Measurements from ENCODE around the gene PGF. TPM values are rescaled to one million over a fixed set of nuclear protein-coding genes. Genes with fewer than 3 reads are reported as not detected.

PGF gene
- total and polyA plus RNA-seq, 4 donors, result 0.61 to 4.5 (median 1.8) TPM

DNA sequence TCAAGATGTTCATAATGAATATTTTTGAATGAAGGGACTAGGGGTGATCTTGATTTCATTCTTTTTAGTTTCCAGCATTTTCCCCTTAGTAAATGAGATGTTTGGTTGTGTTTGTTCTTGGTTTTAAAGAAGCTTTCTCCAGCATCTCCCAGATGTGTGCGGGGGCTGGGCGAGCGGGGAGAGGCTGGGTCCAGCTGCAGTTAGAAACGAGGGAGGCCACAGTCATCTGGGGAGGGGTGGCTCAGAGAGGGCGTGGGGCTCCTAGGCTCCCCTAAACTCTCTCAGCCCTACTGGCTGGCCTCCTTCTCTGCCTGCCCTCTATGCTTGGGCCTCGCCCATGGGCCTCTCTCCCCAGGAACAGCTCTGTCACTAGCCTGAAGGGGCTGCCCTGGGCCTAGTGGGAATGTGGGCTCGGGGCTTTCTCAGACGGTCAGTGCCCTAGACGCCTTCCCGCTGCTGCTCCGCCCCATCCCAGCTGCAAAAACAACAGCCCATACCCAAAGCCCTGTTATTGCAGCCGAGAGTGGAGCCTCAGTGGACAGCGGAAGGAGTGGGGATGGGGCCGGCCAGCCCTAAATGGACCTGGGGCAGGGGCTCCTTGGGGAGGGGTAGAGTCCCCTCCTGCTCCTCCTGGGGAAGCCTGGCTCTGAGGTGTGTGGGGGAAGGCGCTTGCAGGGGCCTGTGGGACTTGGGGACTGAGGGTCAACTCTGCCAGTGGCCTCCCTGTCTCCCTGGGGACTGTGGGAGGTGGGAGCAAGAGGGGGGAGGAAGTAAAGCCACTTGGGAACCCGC is 29.0 kb upstream of the PGF start:
- 89% methylated on average over 16 of the region's 16 CpGs for whole genome bisulfite sequencing
- no peak overlapping the region for H3K27ac ChIP-seq (ENCODE audit: low read depth in 1 of 2, low read length in 2 of 2)
- no peak overlapping the region for H3K9ac ChIP-seq (ENCODE audit: low read depth in 1 of 2, low read length in 2 of 2)
- TF ChIP-seq, protein P1, sequence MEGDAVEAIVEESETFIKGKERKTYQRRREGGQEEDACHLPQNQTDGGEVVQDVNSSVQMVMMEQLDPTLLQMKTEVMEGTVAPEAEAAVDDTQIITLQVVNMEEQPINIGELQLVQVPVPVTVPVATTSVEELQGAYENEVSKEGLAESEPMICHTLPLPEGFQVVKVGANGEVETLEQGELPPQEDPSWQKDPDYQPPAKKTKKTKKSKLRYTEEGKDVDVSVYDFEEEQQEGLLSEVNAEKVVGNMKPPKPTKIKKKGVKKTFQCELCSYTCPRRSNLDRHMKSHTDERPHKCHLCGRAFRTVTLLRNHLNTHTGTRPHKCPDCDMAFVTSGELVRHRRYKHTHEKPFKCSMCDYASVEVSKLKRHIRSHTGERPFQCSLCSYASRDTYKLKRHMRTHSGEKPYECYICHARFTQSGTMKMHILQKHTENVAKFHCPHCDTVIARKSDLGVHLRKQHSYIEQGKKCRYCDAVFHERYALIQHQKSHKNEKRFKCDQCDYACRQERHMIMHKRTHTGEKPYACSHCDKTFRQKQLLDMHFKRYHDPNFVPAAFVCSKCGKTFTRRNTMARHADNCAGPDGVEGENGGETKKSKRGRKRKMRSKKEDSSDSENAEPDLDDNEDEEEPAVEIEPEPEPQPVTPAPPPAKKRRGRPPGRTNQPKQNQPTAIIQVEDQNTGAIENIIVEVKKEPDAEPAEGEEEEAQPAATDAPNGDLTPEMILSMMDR (IDR thresholded peaks at IDR 0.05; ENCODE audit: low read depth, low read length, missing input control), result no peak
- no peak for TF ChIP-seq GABPA (IDR thresholded peaks at IDR 0.05 in 1 of 2, conservative IDR thresholded peaks at IDR 0.05 in 1 of 2)
- no peak for TF ChIP-seq RXRA (IDR thresholded peaks at IDR 0.05)
- no peak for TF ChIP-seq FOXA2 (IDR thresholded peaks at IDR 0.05)
- TF ChIP-seq, protein P2, sequence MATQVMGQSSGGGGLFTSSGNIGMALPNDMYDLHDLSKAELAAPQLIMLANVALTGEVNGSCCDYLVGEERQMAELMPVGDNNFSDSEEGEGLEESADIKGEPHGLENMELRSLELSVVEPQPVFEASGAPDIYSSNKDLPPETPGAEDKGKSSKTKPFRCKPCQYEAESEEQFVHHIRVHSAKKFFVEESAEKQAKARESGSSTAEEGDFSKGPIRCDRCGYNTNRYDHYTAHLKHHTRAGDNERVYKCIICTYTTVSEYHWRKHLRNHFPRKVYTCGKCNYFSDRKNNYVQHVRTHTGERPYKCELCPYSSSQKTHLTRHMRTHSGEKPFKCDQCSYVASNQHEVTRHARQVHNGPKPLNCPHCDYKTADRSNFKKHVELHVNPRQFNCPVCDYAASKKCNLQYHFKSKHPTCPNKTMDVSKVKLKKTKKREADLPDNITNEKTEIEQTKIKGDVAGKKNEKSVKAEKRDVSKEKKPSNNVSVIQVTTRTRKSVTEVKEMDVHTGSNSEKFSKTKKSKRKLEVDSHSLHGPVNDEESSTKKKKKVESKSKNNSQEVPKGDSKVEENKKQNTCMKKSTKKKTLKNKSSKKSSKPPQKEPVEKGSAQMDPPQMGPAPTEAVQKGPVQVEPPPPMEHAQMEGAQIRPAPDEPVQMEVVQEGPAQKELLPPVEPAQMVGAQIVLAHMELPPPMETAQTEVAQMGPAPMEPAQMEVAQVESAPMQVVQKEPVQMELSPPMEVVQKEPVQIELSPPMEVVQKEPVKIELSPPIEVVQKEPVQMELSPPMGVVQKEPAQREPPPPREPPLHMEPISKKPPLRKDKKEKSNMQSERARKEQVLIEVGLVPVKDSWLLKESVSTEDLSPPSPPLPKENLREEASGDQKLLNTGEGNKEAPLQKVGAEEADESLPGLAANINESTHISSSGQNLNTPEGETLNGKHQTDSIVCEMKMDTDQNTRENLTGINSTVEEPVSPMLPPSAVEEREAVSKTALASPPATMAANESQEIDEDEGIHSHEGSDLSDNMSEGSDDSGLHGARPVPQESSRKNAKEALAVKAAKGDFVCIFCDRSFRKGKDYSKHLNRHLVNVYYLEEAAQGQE (IDR thresholded peaks at IDR 0.05), result no peak
- TF ChIP-seq, protein P3, sequence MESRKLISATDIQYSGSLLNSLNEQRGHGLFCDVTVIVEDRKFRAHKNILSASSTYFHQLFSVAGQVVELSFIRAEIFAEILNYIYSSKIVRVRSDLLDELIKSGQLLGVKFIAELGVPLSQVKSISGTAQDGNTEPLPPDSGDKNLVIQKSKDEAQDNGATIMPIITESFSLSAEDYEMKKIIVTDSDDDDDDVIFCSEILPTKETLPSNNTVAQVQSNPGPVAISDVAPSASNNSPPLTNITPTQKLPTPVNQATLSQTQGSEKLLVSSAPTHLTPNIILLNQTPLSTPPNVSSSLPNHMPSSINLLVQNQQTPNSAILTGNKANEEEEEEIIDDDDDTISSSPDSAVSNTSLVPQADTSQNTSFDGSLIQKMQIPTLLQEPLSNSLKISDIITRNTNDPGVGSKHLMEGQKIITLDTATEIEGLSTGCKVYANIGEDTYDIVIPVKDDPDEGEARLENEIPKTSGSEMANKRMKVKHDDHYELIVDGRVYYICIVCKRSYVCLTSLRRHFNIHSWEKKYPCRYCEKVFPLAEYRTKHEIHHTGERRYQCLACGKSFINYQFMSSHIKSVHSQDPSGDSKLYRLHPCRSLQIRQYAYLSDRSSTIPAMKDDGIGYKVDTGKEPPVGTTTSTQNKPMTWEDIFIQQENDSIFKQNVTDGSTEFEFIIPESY (IDR thresholded peaks at IDR 0.05), result no peak
- no peak for TF ChIP-seq HNF4G (IDR thresholded peaks at IDR 0.05)
- H3K36me3 ChIP-seq (ENCODE audit: control insufficient read depth in 4 of 4, insufficient read depth in 3 of 4, low read depth in 1 of 4, low read length in 3 of 4), result no peaks in the 10 kb centered on the region
- H3K27me3 ChIP-seq (ENCODE audit: control insufficient read depth in 4 of 4, insufficient read depth in 4 of 4, low read length in 3 of 4), result no peaks in the 10 kb centered on the region
- H3K4me1 ChIP-seq (ENCODE audit: control insufficient read depth in 4 of 4, insufficient read depth in 4 of 4, low read length in 3 of 4), result no peaks in the 10 kb centered on the region
- DNase-seq (ENCODE audit: low spot score), result no peak
- no peak overlapping the region for H3K4me3 ChIP-seq (ENCODE audit: low read depth in 1 of 3, low read length in 3 of 3)
- H3K9me3 ChIP-seq (ENCODE audit: control insufficient read depth in 4 of 4, low read length in 3 of 4), result no peaks in the 10 kb centered on the region

DNA sequence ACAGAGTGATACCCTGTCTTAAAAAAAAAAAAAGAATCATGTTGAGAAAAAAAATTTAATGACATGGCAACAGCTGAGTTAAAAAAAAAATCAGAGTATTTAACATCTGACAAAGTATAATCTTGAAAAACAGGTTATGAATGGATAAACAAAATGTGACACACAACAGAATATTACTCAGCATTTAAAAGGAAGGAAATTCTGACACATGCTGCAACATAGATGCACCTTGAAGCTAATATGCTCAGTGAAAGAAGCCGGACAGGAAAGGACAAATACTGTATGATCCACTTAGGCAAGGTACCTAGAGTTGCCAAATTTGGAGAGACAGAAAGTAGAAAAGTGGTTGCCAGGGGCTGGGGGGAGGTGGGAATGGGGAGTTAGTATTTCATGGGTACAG is 27.9 kb upstream of the PGF start:
- H3K36me3 ChIP-seq (ENCODE audit: control insufficient read depth in 4 of 4, insufficient read depth in 3 of 4, low read depth in 1 of 4, low read length in 3 of 4), result no peaks in the 10 kb centered on the region
- H3K27me3 ChIP-seq (ENCODE audit: control insufficient read depth in 4 of 4, insufficient read depth in 4 of 4, low read length in 3 of 4), result no peaks in the 10 kb centered on the region
- H3K9me3 ChIP-seq (ENCODE audit: control insufficient read depth in 4 of 4, low read length in 3 of 4), result no peaks in the 10 kb centered on the region
- H3K4me1 ChIP-seq (ENCODE audit: control insufficient read depth in 4 of 4, insufficient read depth in 4 of 4, low read length in 3 of 4), result no peaks in the 10 kb centered on the region
- 92% methylated on average over 1 of the region's 1 CpG for WGBS
- DNase-seq (ENCODE audit: low spot score), result no peak
- TF ChIP-seq, protein P3 (IDR thresholded peaks at IDR 0.05), result no peak
- TF ChIP-seq FOXA1 (IDR thresholded peaks at IDR 0.05) (no peak), FOXA2 (IDR thresholded peaks at IDR 0.05) (no peak), GABPA (IDR thresholded peaks at IDR 0.05 in 1 of 2, conservative IDR thresholded peaks at IDR 0.05 in 1 of 2) (no peak), NR2F2 (IDR thresholded peaks at IDR 0.05) (no peak), TAF1 (conservative IDR thresholded peaks at IDR 0.05) (no peak), SP1 (IDR thresholded peaks at IDR 0.05) (no peak), YY1 (IDR thresholded peaks at IDR 0.05) (no peak)
- TF ChIP-seq, protein P2 (IDR thresholded peaks at IDR 0.05), result no peak
- TF ChIP-seq, protein P4, sequence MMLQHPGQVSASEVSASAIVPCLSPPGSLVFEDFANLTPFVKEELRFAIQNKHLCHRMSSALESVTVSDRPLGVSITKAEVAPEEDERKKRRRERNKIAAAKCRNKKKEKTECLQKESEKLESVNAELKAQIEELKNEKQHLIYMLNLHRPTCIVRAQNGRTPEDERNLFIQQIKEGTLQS (IDR thresholded peaks at IDR 0.05), result no peak
- TF ChIP-seq, protein P5, sequence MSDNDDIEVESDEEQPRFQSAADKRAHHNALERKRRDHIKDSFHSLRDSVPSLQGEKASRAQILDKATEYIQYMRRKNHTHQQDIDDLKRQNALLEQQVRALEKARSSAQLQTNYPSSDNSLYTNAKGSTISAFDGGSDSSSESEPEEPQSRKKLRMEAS (IDR thresholded peaks at IDR 0.05), result no peak
- no peak overlapping the region for H3K4me3 ChIP-seq (ENCODE audit: low read depth in 1 of 3, low read length in 3 of 3)
- no peak overlapping the region for H3K9ac ChIP-seq (ENCODE audit: low read depth in 1 of 2, low read length in 2 of 2)
- H3K27ac ChIP-seq (ENCODE audit: low read depth in 1 of 2, low read length in 2 of 2), result no peak overlapping the region

Measured in liver (tissue), 9 donors.